Kidney capillary endothelial cell (primary cell): Measurements from ENCODE around the gene FOXI1.

Experiments
- DNase-seq: peaks from one replicate; pipeline ENCODE4 v3.0.0-alpha.2; 2018; ENCODE audit warnings: low spot score

FOXI1 gene

DNA sequence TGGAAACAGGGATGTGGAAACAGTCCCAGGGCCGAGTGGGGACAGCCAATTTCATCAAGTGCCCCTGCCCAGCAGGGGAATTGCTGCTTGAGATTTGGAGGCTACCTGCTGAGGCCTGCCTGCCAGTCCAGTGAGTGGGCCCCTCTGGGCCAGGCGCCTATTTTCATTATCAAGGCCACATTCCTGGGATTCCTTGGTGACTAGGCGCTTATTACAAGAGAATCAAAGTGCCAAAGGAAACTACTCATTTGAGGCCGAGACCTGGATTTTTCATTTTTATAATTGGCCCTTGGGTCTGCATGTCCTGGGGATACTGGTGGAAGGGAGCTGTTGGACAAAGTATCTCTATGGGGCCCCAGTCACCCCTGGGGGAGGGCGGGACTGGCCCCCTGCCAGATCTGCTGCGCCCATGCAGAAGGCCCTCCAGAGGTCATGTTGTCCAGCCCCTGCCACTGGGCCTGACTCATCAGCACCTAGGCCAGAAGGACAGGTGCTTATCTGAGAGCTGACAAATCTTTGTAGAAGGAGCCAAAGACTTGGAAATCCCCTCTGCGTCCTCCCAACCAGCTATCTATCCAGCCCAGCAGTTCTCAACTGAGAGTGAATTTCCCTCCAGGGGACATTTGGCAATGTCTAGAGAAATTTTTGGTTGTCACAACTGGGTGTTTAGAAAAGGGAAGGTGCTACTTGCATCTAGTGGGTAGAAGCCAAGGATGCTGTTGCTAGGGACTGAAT, 45.6 kb downstream of the FOXI1 start:
- peak; percentile 40 for DNase-seq

DNA sequence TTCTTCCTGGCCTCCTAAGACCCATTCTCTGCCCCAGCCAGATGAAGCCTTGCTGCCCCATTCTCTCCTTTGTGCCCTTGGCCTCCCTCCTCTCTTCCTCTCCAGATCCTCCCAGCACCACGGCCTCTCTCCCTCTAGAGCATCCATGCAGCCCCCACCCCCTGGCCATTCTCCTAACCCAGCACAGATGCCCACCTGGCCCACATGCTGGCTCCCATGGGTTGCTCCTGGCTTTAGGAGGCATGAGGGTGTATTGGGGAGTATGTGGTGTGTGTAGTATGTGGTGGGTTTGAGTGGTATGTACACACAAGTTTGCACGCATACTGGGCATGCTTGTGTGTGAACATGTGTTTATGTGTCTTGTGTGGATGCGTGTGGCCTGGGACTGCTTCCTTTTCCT, 47.1 kb downstream of the FOXI1 start:
- DNase-seq = no peak

DNA sequence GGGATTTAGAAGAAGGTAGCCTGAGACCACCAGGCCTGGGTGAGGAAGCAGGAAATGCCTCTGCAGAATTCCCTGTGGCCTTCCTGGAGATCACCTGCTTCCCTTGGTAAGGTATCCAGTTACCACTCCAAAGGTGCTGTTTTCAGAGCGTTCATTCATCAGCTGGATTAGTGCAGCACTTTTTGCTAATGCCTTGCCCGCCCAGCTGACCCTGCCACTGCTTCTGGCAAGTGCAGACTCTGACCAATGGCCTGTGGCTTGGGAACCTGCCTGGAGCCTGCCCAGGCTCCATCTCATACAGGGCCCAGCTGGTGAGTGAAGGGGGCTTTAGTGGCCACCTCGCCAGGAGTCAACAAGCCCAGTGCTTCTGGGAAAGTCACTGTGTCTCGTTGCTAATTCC, 48.6 kb downstream of the FOXI1 start:
- DNase-seq = no peak

DNA sequence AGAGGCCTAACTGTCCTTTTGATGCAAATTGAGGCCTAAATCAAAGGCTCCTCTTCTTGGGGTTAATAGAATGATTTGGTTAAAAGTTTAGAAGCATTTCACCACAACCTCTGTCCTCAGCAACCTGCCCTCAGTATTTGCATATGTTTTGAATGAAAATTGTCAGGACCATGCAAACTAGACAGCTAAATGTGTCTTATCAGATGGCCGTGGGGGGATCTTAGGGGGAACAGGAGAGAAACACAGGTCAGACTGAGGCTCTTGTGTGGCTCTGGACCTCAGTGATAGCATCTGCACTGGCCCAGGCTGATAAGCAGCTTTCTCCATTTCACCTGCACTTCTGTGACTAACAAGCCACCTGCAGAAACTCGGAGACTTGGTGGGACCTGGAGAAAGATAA, 49.0 kb downstream of the FOXI1 start:
- DNase-seq = no peak

DNA sequence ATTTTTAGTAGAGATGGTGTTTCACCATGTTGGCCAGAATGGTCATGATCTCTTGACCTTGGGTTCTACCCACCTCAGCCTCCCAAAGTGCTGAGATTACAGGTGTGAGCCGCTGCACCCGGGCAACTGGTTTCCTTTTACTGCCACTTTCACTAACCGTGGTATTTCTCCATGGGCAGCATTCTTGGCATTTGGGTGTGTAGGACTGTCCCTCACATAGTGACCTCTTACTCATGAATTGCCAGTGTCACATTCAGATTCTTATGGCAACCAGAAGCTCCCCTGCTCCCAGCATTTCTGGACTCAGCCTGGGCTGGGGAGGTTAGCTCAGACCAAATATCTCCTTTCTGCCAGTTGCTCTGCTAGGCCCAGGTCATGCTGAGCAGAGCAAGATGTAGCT, 50.1 kb downstream of the FOXI1 start:
- no peak for DNase-seq

DNA sequence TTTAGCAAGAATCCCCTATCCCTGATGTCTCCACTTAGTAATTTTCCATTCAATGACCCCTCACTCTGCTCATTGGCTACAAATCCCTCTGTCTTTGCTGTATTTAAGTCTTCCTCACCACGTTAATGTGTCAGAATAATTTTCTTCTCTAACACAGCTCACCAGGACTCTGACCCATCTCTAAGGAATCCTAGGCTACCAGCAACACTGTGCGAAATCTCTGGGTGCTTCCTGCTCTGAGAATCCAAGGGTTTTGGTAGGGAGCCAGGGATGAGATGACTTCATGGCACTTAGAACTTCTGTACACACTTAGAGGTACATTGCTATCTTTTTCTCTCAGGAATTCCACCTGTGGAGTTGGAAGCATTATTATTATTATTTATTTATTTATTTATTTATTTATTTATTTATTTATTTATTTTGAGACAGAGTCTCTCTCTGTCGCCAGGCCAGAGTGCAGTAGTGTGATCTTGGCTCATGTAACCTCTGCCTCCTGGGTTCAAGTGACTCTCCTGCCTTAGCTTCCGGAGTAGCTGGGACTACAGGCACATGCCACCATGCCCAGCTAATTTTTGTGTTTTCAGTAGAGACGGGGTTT, 53.5 kb downstream of the FOXI1 start:
- no peak for DNase-seq
